Vagina (tissue), 2 donors: ENCODE results near the gene DLST.

Experiments used
- POLR2A ChIP-seq, 2 donors: fragments of 450-650 bp; IDR thresholded peaks; one replicate each; pipeline ENCODE4 v1.6.1; 2017; ENCODE audit warnings: antibody characterized with exemption in 2 of 2, mild to moderate bottlenecking in 2 of 2, moderate library complexity in 2 of 2
- POLR2AphosphoS5 ChIP-seq, 2 donors: sonication (generic); formaldehyde crosslinking; IDR thresholded peaks; one replicate each; pipeline ENCODE4 v1.9.0; 2017; ENCODE audit warnings: antibody characterized with exemption in 2 of 2, mild to moderate bottlenecking in 2 of 2, low read depth in 1 of 2; ENCODE audit not compliant: insufficient read depth in 1 of 2
- TF ChIP-seq, protein P1 (sequence below), 3 experiments: fragments of 450-650 bp in 2 of 3; fragments of 200-600 bp in 1 of 3; sonication (generic) in 1 of 3; IDR thresholded peaks; one replicate each; pipeline ENCODE4 v1.5.1; 2017 to 2019; ENCODE audit warnings: antibody characterized with exemption in 3 of 3, mild to moderate bottlenecking in 2 of 3, moderate library complexity in 2 of 3

DNA sequence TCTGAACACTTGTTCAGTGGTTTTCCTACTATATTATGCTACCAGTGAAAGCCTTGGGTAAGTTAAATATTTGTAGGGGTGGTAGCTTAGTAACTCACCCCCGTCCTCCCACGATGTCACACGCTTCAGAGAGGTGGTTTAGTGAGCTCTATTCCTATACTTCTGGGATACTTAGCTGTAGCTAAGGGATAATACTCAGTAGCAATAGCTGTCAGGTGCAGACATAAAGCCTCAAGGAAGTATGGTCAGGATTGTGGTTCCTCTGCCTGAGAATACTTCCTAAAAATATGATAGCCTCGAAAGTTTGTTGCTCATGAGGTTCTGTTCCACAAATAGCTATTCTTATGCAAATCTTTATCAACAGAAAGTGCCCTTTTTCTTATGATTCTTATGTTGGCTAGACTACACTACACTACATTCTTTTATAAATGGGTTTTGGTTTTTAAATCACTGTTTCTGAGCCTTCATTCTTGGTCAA lies 11.9 kb downstream of the DLST start:
- TF ChIP-seq, protein P1, sequence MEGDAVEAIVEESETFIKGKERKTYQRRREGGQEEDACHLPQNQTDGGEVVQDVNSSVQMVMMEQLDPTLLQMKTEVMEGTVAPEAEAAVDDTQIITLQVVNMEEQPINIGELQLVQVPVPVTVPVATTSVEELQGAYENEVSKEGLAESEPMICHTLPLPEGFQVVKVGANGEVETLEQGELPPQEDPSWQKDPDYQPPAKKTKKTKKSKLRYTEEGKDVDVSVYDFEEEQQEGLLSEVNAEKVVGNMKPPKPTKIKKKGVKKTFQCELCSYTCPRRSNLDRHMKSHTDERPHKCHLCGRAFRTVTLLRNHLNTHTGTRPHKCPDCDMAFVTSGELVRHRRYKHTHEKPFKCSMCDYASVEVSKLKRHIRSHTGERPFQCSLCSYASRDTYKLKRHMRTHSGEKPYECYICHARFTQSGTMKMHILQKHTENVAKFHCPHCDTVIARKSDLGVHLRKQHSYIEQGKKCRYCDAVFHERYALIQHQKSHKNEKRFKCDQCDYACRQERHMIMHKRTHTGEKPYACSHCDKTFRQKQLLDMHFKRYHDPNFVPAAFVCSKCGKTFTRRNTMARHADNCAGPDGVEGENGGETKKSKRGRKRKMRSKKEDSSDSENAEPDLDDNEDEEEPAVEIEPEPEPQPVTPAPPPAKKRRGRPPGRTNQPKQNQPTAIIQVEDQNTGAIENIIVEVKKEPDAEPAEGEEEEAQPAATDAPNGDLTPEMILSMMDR (IDR thresholded peaks at IDR 0.05): no peak
- TF ChIP-seq POLR2A (IDR thresholded peaks at IDR 0.05) (no peak), POLR2AphosphoS5 (IDR thresholded peaks at IDR 0.05; ENCODE audit: insufficient read depth in 1 of 2, low read depth in 1 of 2) (no peak)
